Stomach (tissue), 9 donors: ENCODE data around the gene CTF1. TPM values are rescaled to one million over a fixed set of nuclear protein-coding genes. Genes with fewer than 3 reads are reported as not detected.
A peak's percentile ranks its signal among the peaks of the same experiment; 100 is the strongest.

Source experiments
- DNase-seq, 2 donors: peaks; one replicate each; pipeline versions ENCODE4 v3.0.0 to v3.0.0-alpha.2; 2013 to 2019
- H3K27ac ChIP-seq, 5 donors: fragments of 200-600 bp in 4 of 5; sonication (generic) in 4 of 5; one replicate each; pipeline ENCODE4 v1.5.1; 2013 to 2019; ENCODE audit warnings: mild to moderate bottlenecking in 1 of 5, moderate library complexity in 1 of 5
- H3K27me3 ChIP-seq, 3 donors: fragments of 200-600 bp; sonication (generic); one replicate each; pipeline ENCODE4 v1.5.1; 2017 to 2019; ENCODE audit warnings: mixed run types in 1 of 3
- H3K36me3 ChIP-seq, 4 donors: fragments of 200-600 bp; sonication (generic); 1 replicate in 3 of 4; 2 replicates in 1 of 4; pipeline ENCODE4 v1.5.1; 2016 to 2019
- H3K4me1 ChIP-seq, 4 donors: fragments of 200-600 bp; sonication (generic); one replicate each; pipeline ENCODE4 v1.5.1; 2016 to 2019
- H3K4me3 ChIP-seq, 4 donors: fragments of 200-600 bp; sonication (generic) in 3 of 4; one replicate each; pipeline ENCODE4 v1.5.1; 2016 to 2019; ENCODE audit warnings: mild to moderate bottlenecking in 1 of 4
- H3K9me3 ChIP-seq, 4 donors: fragments of 200-600 bp; sonication (generic); one replicate each; pipeline ENCODE4 v1.5.1; 2016 to 2019
- CTCF ChIP-seq, 7 experiments: fragments of 450-650 bp in 4 of 7; fragments of 200-600 bp in 3 of 7; sonication (generic) in 3 of 7; IDR thresholded peaks; one replicate each; pipeline ENCODE4 v1.5.1; 2016 to 2019; ENCODE audit warnings: antibody characterized with exemption in 7 of 7, control low read depth in 2 of 7, mild to moderate bottlenecking in 1 of 7
- EP300 ChIP-seq: sonication (generic); formaldehyde crosslinking; IDR thresholded peaks from one replicate; pipeline ENCODE4 v1.6.1; 2017; ENCODE audit warnings: antibody characterized with exemption
- POLR2A ChIP-seq, 4 donors: fragments of 450-650 bp; IDR thresholded peaks; one replicate each; pipeline ENCODE4 v1.6.1; 2016; ENCODE audit warnings: antibody characterized with exemption in 4 of 4, control low read depth in 2 of 4, mild to moderate bottlenecking in 1 of 4, moderate library complexity in 1 of 4
- POLR2AphosphoS5 ChIP-seq, 3 donors: sonication (generic); formaldehyde crosslinking; IDR thresholded peaks; one replicate each; pipeline ENCODE4 v1.6.1; 2016; ENCODE audit warnings: antibody characterized with exemption in 3 of 3
- WGBS, 5 donors: extraction: QIAGEN DNeasy Blood & Tissue Kit in 3 of 5; methylation state at CpG; one replicate each; pipeline versions ENCODE4 v1.1.5 to v1.1.7; 2013 to 2018; 5-methylcytosine and 5-hydroxymethylcytosine counted together
- intact Hi-C: fragments of 100-400 bp; cut with DNase I; formaldehyde crosslinking; loops from one replicate; pipeline ENCODE4 v1.15.1; 2023; ENCODE audit warnings: low total_unique reads
- polyA plus RNA-seq, 3 donors: library from polyadenylated mRNA; stranded (reverse); fragments of 200-250 nt; gene quantifications; one replicate each; pipeline ENCODE4 v1.2.3, GENCODE V29; 2013
- total RNA-seq, 5 donors: library from RNA; depleted of rRNA; stranded (reverse); fragments of >200 nt; gene quantifications; one replicate each; pipeline versions ENCODE4 v1.1.0 to v1.2.3, GENCODE V29; 2014 to 2016
- donor health status: healthy with polysubstance abuse.
- donor health status: Bipolar disorder and iron deficiency.
- donor health status: healthy.

Gene CTF1
- total and polyA plus RNA-seq, 8 donors = 0.29 to 4.5 (median 2.2) TPM; not detected in 2

- Histone ChIP-seq H3K4me1 (peaks cover 18 to 52% (median 37%) of the 10 kb centered on the region in 4 donors), H3K27ac (peak within 1 kb of the TSS; percentile 90 to 94 (median 91)), H3K9me3 (no peaks in the 10 kb centered on the region), H3K4me3 (peak within 1 kb of the TSS; percentile 63 to 85 (median 74)), H3K36me3 (peaks cover 0 to 32% (median 30%) of the 10 kb centered on the region in 4 donors), H3K27me3 (no peaks in the 10 kb centered on the region)
- intact Hi-C loops = no loop called here
- peak in 1 of 2 donors; percentile 82 for DNase-seq
- TF ChIP-seq CTCF (IDR thresholded peaks at IDR 0.05) = no peak
- TF ChIP-seq EP300 = no peak
- no peak for TF ChIP-seq POLR2AphosphoS5 (IDR thresholded peaks at IDR 0.05)
- TF ChIP-seq POLR2A (IDR thresholded peaks at IDR 0.05) = no peak
- 0 to 1% (median 0%) methylated on average over 12 to 31 of the region's 31 CpGs for WGBS, 5 donors
These were observed 27.2 kb downstream of the CTF1 start, which contains the start of gene FBXL19 for GRCh38 chr16:30923554-30924075. FBXL19 (plus strand) TSS chr16:30923572; CDS start chr16:30925755, 2,183 bp downstream.

GRCh38 chr16:30924076-30924912 lies 27.9 kb downstream of the CTF1 start:
- H3K9me3 ChIP-seq = no peaks in the 10 kb centered on the region
- no peaks in the 10 kb centered on the region for H3K27me3 ChIP-seq
- peak overlapping the region; percentile 63 to 85 (median 74) for H3K4me3 ChIP-seq
- peaks cover 18 to 52% (median 37%) of the 10 kb centered on the region in 4 donors for H3K4me1 ChIP-seq
- peak overlapping the region; percentile 39 to 94 (median 91) for H3K27ac ChIP-seq
- TF ChIP-seq CTCF (IDR thresholded peaks at IDR 0.05) (no peak), POLR2A (IDR thresholded peaks at IDR 0.05) (no peak), POLR2AphosphoS5 (IDR thresholded peaks at IDR 0.05) (no peak), EP300 (no peak)
- peaks cover 0 to 38% (median 36%) of the 10 kb centered on the region in 4 donors for H3K36me3 ChIP-seq
- intact Hi-C loops = no loop called here
- 3 to 9% (median 5%) methylated on average over 18 to 53 of the region's 53 CpGs for WGBS, 5 donors
- DNase-seq = peak in 1 of 2 donors; percentile 67

- intact Hi-C loops = no loop called here
- H3K4me1 ChIP-seq = peaks cover 18 to 52% (median 37%) of the 10 kb centered on the region in 4 donors
- H3K36me3 ChIP-seq = peaks cover under 1 to 46% (median 43%) of the 10 kb centered on the region in 4 donors
- peak in 1 of 2 donors; percentile 48 for DNase-seq
- no peaks in the 10 kb centered on the region for H3K27me3 ChIP-seq
- peak overlapping the region in 4 of 5 donors; percentile 91 to 94 (median 92) for H3K27ac ChIP-seq
- H3K9me3 ChIP-seq = no peaks in the 10 kb centered on the region
- peak overlapping the region; percentile 63 to 85 (median 74) for H3K4me3 ChIP-seq
- 63 to 73% (median 69%) methylated on average over 11 of the region's 11 CpGs for WGBS, 5 donors
- no peak for TF ChIP-seq EP300
These were observed 28.7 kb downstream of the CTF1 start for GRCh38 chr16:30924913-30925631.

- H3K4me1 ChIP-seq = peaks cover 18 to 52% (median 37%) of the 10 kb centered on the region in 4 donors
- no peak for DNase-seq
- no peak overlapping the region for H3K27ac ChIP-seq
- no peaks in the 10 kb centered on the region for H3K9me3 ChIP-seq
- H3K27me3 ChIP-seq = no peaks in the 10 kb centered on the region
- TF ChIP-seq EP300 = no peak
- no peak for TF ChIP-seq CTCF (IDR thresholded peaks at IDR 0.05)
- peaks cover 6 to 52% (median 48%) of the 10 kb centered on the region in 4 donors for H3K36me3 ChIP-seq
- 92 to 96% (median 94%) methylated on average over 22 to 26 of the region's 26 CpGs for WGBS, 5 donors
- no peak overlapping the region for H3K4me3 ChIP-seq
- intact Hi-C loops = no loop called here
These were observed 29.2 kb downstream of the CTF1 start for GRCh38 chr16:30925632-30925987.
